SK-N-SH (cell line): ENCODE results near the gene PABPC1L. TPM values are rescaled to one million over a fixed set of nuclear protein-coding genes. Genes with fewer than 3 reads are reported as not detected.

Experiments used
- CTCF ChIA-PET: fragments of 300-600, 350-600 bp; formaldehyde crosslinking; extraction: SDS; loops from one replicate; lab custom pipeline; 2021; lab: Yijun Ruan, JAX
- POLR2A ChIA-PET: fragments of 350-600 bp; sonication (Branson Sonifier 250); formaldehyde crosslinking; extraction: SDS; loops from one replicate; lab custom pipeline; 2020; ENCODE audit warnings: antibody characterized with exemption, inconsistent platforms; lab: Yijun Ruan, JAX
- DNase-seq: peaks from one replicate; pipeline ENCODE4 v3.0.0; 2012
- H2AFZ ChIP-seq: fragments of 200-600 bp; sonication (generic); 2 replicates; pipeline ENCODE4 v1.8.1; 2016; ENCODE audit warnings: antibody characterized with exemption, mild to moderate bottlenecking, low read depth
- H3F3A ChIP-seq: fragments of 200-600 bp; sonication (generic); replicated peaks from 2 replicates; pipeline ENCODE3; 2016; ENCODE audit warnings: antibody characterized with exemption, mild to moderate bottlenecking; ENCODE audit not compliant: insufficient read depth
- H3K27ac ChIP-seq, 2 experiments: fragments of 200-500 bp in 1 of 2; fragments of 200-600 bp in 1 of 2; sonication (Bioruptor generic) in 1 of 2; sonication (generic), shearing (Covaris generic) in 1 of 2; 2 replicates each; pipeline versions ENCODE4 v1.5.1 to v1.6.1; 2014 to 2016; ENCODE audit warnings: low read depth in 2 of 2, inconsistent platforms in 1 of 2, low read length in 1 of 2, mild to moderate bottlenecking in 1 of 2, mixed read lengths in 1 of 2
- H3K27me3 ChIP-seq: fragments of 200-600 bp; sonication (generic), shearing (Covaris generic); 2 replicates; pipeline ENCODE4 v1.6.1; 2016; ENCODE audit warnings: mixed run types; ENCODE audit not compliant: insufficient read depth
- H3K36me3 ChIP-seq, 2 experiments: fragments of 200-500 bp in 1 of 2; fragments of 200-600 bp in 1 of 2; sonication (Bioruptor generic) in 1 of 2; sonication (generic) in 1 of 2; replicated peaks in 1 of 2; 2 replicates each; pipeline versions ENCODE3 to v1.5.1; 2014 to 2016; ENCODE audit warnings: low read length in 1 of 2, mild to moderate bottlenecking in 1 of 2; ENCODE audit not compliant: insufficient read depth in 2 of 2, control insufficient read depth in 1 of 2
- H3K4me1 ChIP-seq, 2 experiments: fragments of 200-500 bp in 1 of 2; fragments of 200-600 bp in 1 of 2; sonication (Bioruptor generic) in 1 of 2; sonication (generic), shearing (Covaris generic) in 1 of 2; 2 replicates each; pipeline versions ENCODE4 v1.5.1 to v1.6.1; 2014 to 2016; ENCODE audit warnings: low read depth in 1 of 2, low read length in 1 of 2, mixed run types in 1 of 2; ENCODE audit not compliant: insufficient read depth in 2 of 2, control insufficient read depth in 1 of 2
- H3K4me2 ChIP-seq: fragments of 200-600 bp; sonication (generic), shearing (Covaris generic); 2 replicates; pipeline ENCODE4 v1.6.1; 2017; ENCODE audit warnings: mixed run types
- H3K4me3 ChIP-seq, 2 experiments: fragments of 200-500 bp in 1 of 2; fragments of 200-600 bp in 1 of 2; sonication (Bioruptor generic) in 1 of 2; sonication (generic), shearing (Covaris generic) in 1 of 2; 2 replicates each; pipeline versions ENCODE4 v1.5.1 to v1.8.1; 2014 to 2016; ENCODE audit warnings: low read depth in 2 of 2, inconsistent platforms in 1 of 2, low read length in 1 of 2, mild to moderate bottlenecking in 1 of 2, mixed read lengths in 1 of 2, moderate library complexity in 1 of 2
- H3K79me2 ChIP-seq: fragments of 200-600 bp; sonication (generic); 2 replicates; pipeline ENCODE4 v1.8.1; 2017; ENCODE audit warnings: mild to moderate bottlenecking; ENCODE audit not compliant: insufficient read depth
- H3K9ac ChIP-seq: fragments of 200-600 bp; sonication (generic); 2 replicates; pipeline ENCODE4 v1.6.1; 2017; ENCODE audit warnings: mixed run types
- H3K9me2 ChIP-seq: fragments of 200-600 bp; sonication (generic); 2 replicates; pipeline ENCODE4 v1.6.1; 2017; ENCODE audit warnings: mixed run types
- H3K9me3 ChIP-seq: fragments of 200-600 bp; sonication (generic); 2 replicates; pipeline ENCODE4 v1.6.1; 2017; ENCODE audit warnings: mixed run types, mild to moderate bottlenecking, moderate library complexity
- H4K20me1 ChIP-seq: fragments of 200-600 bp; sonication (generic); 2 replicates; pipeline ENCODE4 v1.6.1; 2017; ENCODE audit warnings: mild to moderate bottlenecking, mixed run types; ENCODE audit not compliant: insufficient read depth
- ELF1 ChIP-seq: IDR thresholded peaks from 2 replicates; pipeline ENCODE4 v1.4.0; 2012
- EP300 ChIP-seq, 2 experiments: IDR thresholded peaks; 2 replicates each; pipeline versions ENCODE4 v1.4.0 to v1.6.1; 2012; ENCODE audit warnings: borderline replicate concordance in 1 of 2, low read depth in 1 of 2, low read length in 1 of 2
- FOSL2 ChIP-seq: IDR thresholded peaks from 2 replicates; pipeline ENCODE4 v1.4.0; 2012; ENCODE audit warnings: low read depth, mild to moderate bottlenecking, moderate library complexity, borderline replicate concordance
- FOXM1 ChIP-seq: IDR thresholded peaks from 2 replicates; pipeline ENCODE4 v1.4.0; 2012; ENCODE audit warnings: low read depth, mild to moderate bottlenecking
- GABPA ChIP-seq: IDR thresholded peaks from 2 replicates; pipeline ENCODE4 v1.4.0; 2012; ENCODE audit warnings: low read depth, mild to moderate bottlenecking
- GATA2 ChIP-seq: sonication (generic); formaldehyde crosslinking; IDR thresholded peaks from 2 replicates; pipeline ENCODE4 v1.5.0; 2020; ENCODE audit warnings: mild to moderate bottlenecking, missing genetic modification reagents
- MXI1 ChIP-seq: IDR thresholded peaks from 2 replicates; pipeline ENCODE4 v1.6.1; 2012; ENCODE audit warnings: mild to moderate bottlenecking, low read depth, low read length, improper control_type of control experiment
- NRF1 ChIP-seq: IDR thresholded peaks from 2 replicates; pipeline ENCODE4 v1.6.1; 2012; ENCODE audit warnings: low read depth, mild to moderate bottlenecking, low read length
- REST ChIP-seq: IDR thresholded peaks from 2 replicates; pipeline ENCODE4 v1.6.1; 2012; ENCODE audit warnings: mild to moderate bottlenecking, low read depth, low read length, moderate library complexity
- RFX5 ChIP-seq: IDR thresholded peaks from 2 replicates; pipeline ENCODE4 v1.6.1; 2012; ENCODE audit warnings: mild to moderate bottlenecking, improper control_type of control experiment, low read length
- SIN3A ChIP-seq: IDR thresholded peaks from 2 replicates; pipeline ENCODE4 v1.6.1; 2012; ENCODE audit warnings: low read depth, mild to moderate bottlenecking, low read length, moderate library complexity, borderline replicate concordance
- SMC3 ChIP-seq: IDR thresholded peaks from 2 replicates; pipeline ENCODE4 v1.6.1; 2012; ENCODE audit warnings: low read depth, low read length, improper control_type of control experiment
- TCF12 ChIP-seq: IDR thresholded peaks from 2 replicates; pipeline ENCODE4 v1.4.0; 2012
- TEAD4 ChIP-seq: IDR thresholded peaks from 2 replicates; pipeline ENCODE4 v1.4.0; 2012; ENCODE audit warnings: mild to moderate bottlenecking, borderline replicate concordance; ENCODE audit not compliant: insufficient read depth
- YY1 ChIP-seq: IDR thresholded peaks from 2 replicates; pipeline ENCODE4 v1.4.0; 2012; ENCODE audit warnings: low read depth, mild to moderate bottlenecking
- ZBTB33 ChIP-seq: IDR thresholded peaks from 2 replicates; pipeline ENCODE4 v1.4.0; 2012; ENCODE audit warnings: low read depth, borderline replicate concordance
- WGBS: methylation state at CpG from one replicate; pipeline ENCODE4 v1.1.6; 2017; ENCODE audit warnings: low lambda C conversion rate; 5-methylcytosine and 5-hydroxymethylcytosine counted together
- polyA plus RNA-seq, 3 experiments: library from polyadenylated mRNA; depleted of rRNA; stranded (reverse); fragments of >200 nt; gene quantifications; 2 replicates each; pipeline ENCODE4 v1.2.3, GENCODE V29; 2012
- TF ChIP-seq, protein P1 (sequence below): fragments of 150-350 bp; IDR thresholded peaks from 2 replicates; pipeline ENCODE4 v1.6.1; 2016; ENCODE audit warnings: mild to moderate bottlenecking, low read depth, low read length
- TF ChIP-seq, protein P2 (sequence below): fragments of 150-350 bp; IDR thresholded peaks from 2 replicates; pipeline ENCODE4 v1.6.1; 2017; ENCODE audit warnings: antibody characterized with exemption, low read length, low read depth, borderline replicate concordance
- TF ChIP-seq, protein P3 (sequence below): IDR thresholded peaks from 2 replicates; pipeline ENCODE4 v1.4.0; 2012; ENCODE audit warnings: low read depth
- TF ChIP-seq, protein P4 (sequence below): IDR thresholded peaks from 2 replicates; pipeline ENCODE4; 2012

PABPC1L gene
- polyA plus RNA-seq, 1 of the 3 experiments (the other 2 are of a cell fraction) = 205 TPM

DNA sequence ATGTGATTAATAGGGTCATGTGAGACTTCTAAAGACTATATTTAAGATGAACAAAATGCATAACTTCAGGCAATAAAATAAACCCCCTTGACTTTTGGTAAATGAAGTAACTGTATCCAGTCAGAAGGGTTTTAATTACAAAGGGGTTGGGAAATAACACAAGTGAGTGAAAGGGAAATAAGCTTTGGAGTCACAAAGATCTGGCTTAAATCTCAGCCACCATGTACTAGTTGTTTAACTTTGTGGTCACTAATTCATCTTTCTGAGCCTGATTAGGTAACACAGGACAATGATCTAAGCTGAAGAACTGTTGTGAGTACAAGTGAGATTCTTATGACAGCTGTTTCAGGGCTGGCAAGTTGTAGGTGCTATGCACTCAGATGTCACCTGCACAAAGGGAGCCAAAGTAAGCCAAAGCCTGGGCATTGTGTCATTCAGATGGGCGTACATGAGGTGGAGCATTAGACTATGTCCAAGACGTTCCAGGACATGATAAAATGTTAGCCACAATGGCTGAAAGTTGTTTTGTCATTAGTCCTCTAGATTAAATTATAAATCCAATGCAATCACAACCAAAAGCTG lies 36.5 kb downstream of the PABPC1L start:
- CTCF ChIA-PET = no interaction called here
- POLR2A ChIA-PET = interaction anchor here (0.8 kb wide), 1 partner anchor 137 kb away, joined by 3 read pairs; no protein-coding TSS in a partner anchor

More for the DNA sequence above, 36.5 kb downstream of the PABPC1L start:
- 87% methylated on average over 2 of the region's 2 CpGs for WGBS
- Histone ChIP-seq H2AFZ (no peak overlapping the region), H4K20me1 (no peaks in the 10 kb centered on the region), H3K4me1 (no peaks in the 10 kb centered on the region), H3K79me2 (no peaks in the 10 kb centered on the region), H3K27ac (no peak overlapping the region), H3K9ac (no peak overlapping the region), H3K4me2 (no peak overlapping the region), H3F3A (peaks cover 15% of the 10 kb centered on the region), H3K27me3 (no peaks in the 10 kb centered on the region), H3K9me2 (no peaks in the 10 kb centered on the region), H3K4me3 (no peak overlapping the region), H3K9me3 (no peaks in the 10 kb centered on the region), H3K36me3 (peaks cover 61 to 91% of the 10 kb centered on the region in 2 experiments)
- no peak for TF ChIP-seq REST
- TF ChIP-seq FOSL2 = no peak
- no peak for TF ChIP-seq EP300 (IDR thresholded peaks at IDR 0.05; ENCODE audit: borderline replicate concordance in 1 of 2, low read depth in 1 of 2, low read length in 1 of 2)
- TF ChIP-seq ELF1 = no peak
- no peak for TF ChIP-seq TCF12
- TF ChIP-seq RFX5 = no peak
- no peak for TF ChIP-seq FOXM1
- no peak for TF ChIP-seq SIN3A
- TF ChIP-seq, protein P1, sequence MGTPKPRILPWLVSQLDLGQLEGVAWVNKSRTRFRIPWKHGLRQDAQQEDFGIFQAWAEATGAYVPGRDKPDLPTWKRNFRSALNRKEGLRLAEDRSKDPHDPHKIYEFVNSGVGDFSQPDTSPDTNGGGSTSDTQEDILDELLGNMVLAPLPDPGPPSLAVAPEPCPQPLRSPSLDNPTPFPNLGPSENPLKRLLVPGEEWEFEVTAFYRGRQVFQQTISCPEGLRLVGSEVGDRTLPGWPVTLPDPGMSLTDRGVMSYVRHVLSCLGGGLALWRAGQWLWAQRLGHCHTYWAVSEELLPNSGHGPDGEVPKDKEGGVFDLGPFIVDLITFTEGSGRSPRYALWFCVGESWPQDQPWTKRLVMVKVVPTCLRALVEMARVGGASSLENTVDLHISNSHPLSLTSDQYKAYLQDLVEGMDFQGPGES = no peak
- no peak for TF ChIP-seq SMC3
- TF ChIP-seq, protein P2, sequence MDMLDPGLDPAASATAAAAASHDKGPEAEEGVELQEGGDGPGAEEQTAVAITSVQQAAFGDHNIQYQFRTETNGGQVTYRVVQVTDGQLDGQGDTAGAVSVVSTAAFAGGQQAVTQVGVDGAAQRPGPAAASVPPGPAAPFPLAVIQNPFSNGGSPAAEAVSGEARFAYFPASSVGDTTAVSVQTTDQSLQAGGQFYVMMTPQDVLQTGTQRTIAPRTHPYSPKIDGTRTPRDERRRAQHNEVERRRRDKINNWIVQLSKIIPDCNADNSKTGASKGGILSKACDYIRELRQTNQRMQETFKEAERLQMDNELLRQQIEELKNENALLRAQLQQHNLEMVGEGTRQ = no peak
- no peak for TF ChIP-seq TEAD4
- TF ChIP-seq YY1 = no peak
- TF ChIP-seq GATA2 (CRISPR knock-in tag) = no peak
- no peak for TF ChIP-seq ZBTB33
- no peak for TF ChIP-seq NRF1
- TF ChIP-seq, protein P3, sequence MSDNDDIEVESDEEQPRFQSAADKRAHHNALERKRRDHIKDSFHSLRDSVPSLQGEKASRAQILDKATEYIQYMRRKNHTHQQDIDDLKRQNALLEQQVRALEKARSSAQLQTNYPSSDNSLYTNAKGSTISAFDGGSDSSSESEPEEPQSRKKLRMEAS = no peak
- no peak for TF ChIP-seq GABPA
- TF ChIP-seq MXI1 = no peak
- TF ChIP-seq, protein P4, sequence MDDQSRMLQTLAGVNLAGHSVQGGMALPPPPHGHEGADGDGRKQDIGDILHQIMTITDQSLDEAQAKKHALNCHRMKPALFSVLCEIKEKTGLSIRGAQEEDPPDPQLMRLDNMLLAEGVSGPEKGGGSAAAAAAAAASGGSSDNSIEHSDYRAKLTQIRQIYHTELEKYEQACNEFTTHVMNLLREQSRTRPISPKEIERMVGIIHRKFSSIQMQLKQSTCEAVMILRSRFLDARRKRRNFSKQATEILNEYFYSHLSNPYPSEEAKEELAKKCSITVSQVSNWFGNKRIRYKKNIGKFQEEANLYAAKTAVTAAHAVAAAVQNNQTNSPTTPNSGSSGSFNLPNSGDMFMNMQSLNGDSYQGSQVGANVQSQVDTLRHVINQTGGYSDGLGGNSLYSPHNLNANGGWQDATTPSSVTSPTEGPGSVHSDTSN = no peak
- no peak for DNase-seq
